H1 (cell line): ENCODE data around the gene PCED1B.

ENCODE experiments used
- ATF2 ChIP-seq: IDR thresholded peaks from 2 replicates; pipeline ENCODE4 v1.6.1; 2012; ENCODE audit warnings: low read length, inconsistent platforms
- CBX5 ChIP-seq: fragments of 300-800, 300-1000 bp; sonication (generic); IDR thresholded peaks from 2 replicates; pipeline ENCODE4 v1.7.1; 2016; ENCODE audit warnings: antibody characterized with exemption, low read length, low read depth
- CBX8 ChIP-seq: fragments of 300-800, 300-1000 bp; sonication (generic); IDR thresholded peaks from 2 replicates; pipeline ENCODE4 v1.7.1; 2016; ENCODE audit warnings: low read depth, low read length, borderline replicate concordance
- CTCF ChIP-seq, 3 experiments: IDR thresholded peaks; 1 replicate in 2 of 3; 2 replicates in 1 of 3; pipeline versions ENCODE4 v1.5.1 to v1.6.1; 2011; ENCODE audit warnings: low read length in 3 of 3, mild to moderate bottlenecking in 3 of 3, inconsistent platforms in 2 of 3, low read depth in 1 of 3, moderate library complexity in 1 of 3; ENCODE audit not compliant: insufficient read depth in 1 of 3; ENCODE audit errors: control extremely low read depth in 1 of 3
- EGR1 ChIP-seq: IDR thresholded peaks from 2 replicates; pipeline ENCODE4 v1.6.1; 2011; ENCODE audit warnings: low read depth, low read length, borderline replicate concordance
- EP300 ChIP-seq, 2 experiments: IDR thresholded peaks; 1 replicate in 1 of 2; 2 replicates in 1 of 2; pipeline ENCODE4 v1.6.1; 2011 to 2012; ENCODE audit warnings: low read depth in 2 of 2, low read length in 2 of 2, mild to moderate bottlenecking in 2 of 2, borderline replicate concordance in 1 of 2, inconsistent platforms in 1 of 2, moderate library complexity in 1 of 2
- EZH2 ChIP-seq: fragments of 200-600 bp; sonication (generic); IDR thresholded peaks from 2 replicates; pipeline ENCODE4 v1.7.1; 2012; ENCODE audit warnings: low read depth, mild to moderate bottlenecking, moderate library complexity, low read length, inconsistent platforms; ENCODE audit not compliant: severe bottlenecking
- JUN ChIP-seq: IDR thresholded peaks from 2 replicates; pipeline ENCODE4 v1.6.1; 2011; ENCODE audit warnings: low read depth, mild to moderate bottlenecking, improper control_type of control experiment, low read length
- KDM1A ChIP-seq: fragments of 200-600, 300-600 bp; sonication (generic); IDR thresholded peaks from 2 replicates; pipeline ENCODE4 v1.7.1; 2016; ENCODE audit warnings: mild to moderate bottlenecking, low read length, borderline replicate concordance
- RXRA ChIP-seq: IDR thresholded peaks from 2 replicates; pipeline ENCODE4 v1.6.1; 2011; ENCODE audit warnings: low read depth, mild to moderate bottlenecking, low read length, moderate library complexity; ENCODE audit not compliant: insufficient read depth
- SIN3A ChIP-seq, 2 experiments: IDR thresholded peaks in 1 of 2; conservative IDR thresholded peaks in 1 of 2; 2 replicates each; pipeline ENCODE4 v1.6.1; 2011 to 2012; ENCODE audit warnings: low read length in 2 of 2, improper control_type of control experiment in 1 of 2, low read depth in 1 of 2, mild to moderate bottlenecking in 1 of 2
- SP1 ChIP-seq: IDR thresholded peaks from 2 replicates; pipeline ENCODE4 v1.6.1; 2011; ENCODE audit warnings: low read depth, low read length
- SP2 ChIP-seq: IDR thresholded peaks from 2 replicates; pipeline ENCODE4 v1.6.1; 2012; ENCODE audit warnings: mild to moderate bottlenecking, low read length, inconsistent platforms

GRCh38 chr12:47186246-47186645 lies 106.8 kb downstream of the PCED1B start:
- no peak for TF ChIP-seq CBX5
- TF ChIP-seq EGR1: no peak
- no peak for TF ChIP-seq ATF2
- TF ChIP-seq SP1: no peak
- TF ChIP-seq RXRA: no peak
- TF ChIP-seq CTCF (IDR thresholded peaks at IDR 0.05; ENCODE audit: control extremely low read depth in 1 of 3, insufficient read depth in 1 of 3, low read depth in 1 of 3, low read length in 3 of 3): no peak
- no peak for TF ChIP-seq JUN
- no peak for TF ChIP-seq KDM1A
- no peak for TF ChIP-seq SIN3A (conservative IDR thresholded peaks at IDR 0.05 in 1 of 2, IDR thresholded peaks at IDR 0.05 in 1 of 2; ENCODE audit: low read depth in 1 of 2, low read length in 2 of 2)
- TF ChIP-seq EZH2: no peak
- no peak for TF ChIP-seq EP300 (IDR thresholded peaks at IDR 0.05; ENCODE audit: borderline replicate concordance in 1 of 2, low read depth in 2 of 2, low read length in 2 of 2)
- no peak for TF ChIP-seq CBX8
- no peak for TF ChIP-seq SP2
